Measurements from ENCODE around the gene PNPLA2. TPM values are rescaled to one million over a fixed set of nuclear protein-coding genes. Genes with fewer than 3 reads are reported as not detected.

Gene PNPLA2
- total RNA-seq, 2 experiments from 2014 or later, result 19.8 to 41.2 TPM

GRCh38 chr11:849951-850774, 31.4 kb downstream of the PNPLA2 start:
- no peaks in the 10 kb centered on the region for H3K9me3 ChIP-seq (ENCODE audit: low read length)
- CTCF ChIA-PET (ENCODE audit: unreplicated experiment), result no interaction called here
- no TSS peak for BruUV-seq (replicated peaks)
- peak overlapping the region; percentile 87; the same call in 1 of the 2 replicates for H3K4me2 ChIP-seq (ENCODE audit: low read length)
- no peak overlapping the region for H3K4me3 ChIP-seq (ENCODE audit: low read depth, low read length, poor library complexity, severe bottlenecking)
- H2AFZ ChIP-seq (ENCODE audit: low read length), result no peak overlapping the region
- peaks cover 14% of the 10 kb centered on the region for H3K4me1 ChIP-seq (ENCODE audit: insufficient read depth, low read length, poor library complexity, severe bottlenecking)
- no peaks in the 10 kb centered on the region for H3K79me2 ChIP-seq (ENCODE audit: insufficient read depth, low read depth, low read length)
- intact Hi-C loops (cut with micrococcal nuclease; ENCODE audit: unreplicated experiment), result loop anchor here (5.0 kb wide), 2 partner anchors 57 to 127 kb away; no protein-coding TSS in a partner anchor
- POLR2A ChIA-PET, result no interaction called here
- DNase-seq (ENCODE audit: low spot score), result no peak
- H3K9me2 ChIP-seq (ENCODE audit: insufficient read depth, low read length), result no peaks in the 10 kb centered on the region
- TF ChIP-seq EZH2phosphoT487 (IDR thresholded peaks at IDR 0.05; ENCODE audit: borderline replicate concordance, low read depth, low read length), result no peak
- TF ChIP-seq, protein P1, sequence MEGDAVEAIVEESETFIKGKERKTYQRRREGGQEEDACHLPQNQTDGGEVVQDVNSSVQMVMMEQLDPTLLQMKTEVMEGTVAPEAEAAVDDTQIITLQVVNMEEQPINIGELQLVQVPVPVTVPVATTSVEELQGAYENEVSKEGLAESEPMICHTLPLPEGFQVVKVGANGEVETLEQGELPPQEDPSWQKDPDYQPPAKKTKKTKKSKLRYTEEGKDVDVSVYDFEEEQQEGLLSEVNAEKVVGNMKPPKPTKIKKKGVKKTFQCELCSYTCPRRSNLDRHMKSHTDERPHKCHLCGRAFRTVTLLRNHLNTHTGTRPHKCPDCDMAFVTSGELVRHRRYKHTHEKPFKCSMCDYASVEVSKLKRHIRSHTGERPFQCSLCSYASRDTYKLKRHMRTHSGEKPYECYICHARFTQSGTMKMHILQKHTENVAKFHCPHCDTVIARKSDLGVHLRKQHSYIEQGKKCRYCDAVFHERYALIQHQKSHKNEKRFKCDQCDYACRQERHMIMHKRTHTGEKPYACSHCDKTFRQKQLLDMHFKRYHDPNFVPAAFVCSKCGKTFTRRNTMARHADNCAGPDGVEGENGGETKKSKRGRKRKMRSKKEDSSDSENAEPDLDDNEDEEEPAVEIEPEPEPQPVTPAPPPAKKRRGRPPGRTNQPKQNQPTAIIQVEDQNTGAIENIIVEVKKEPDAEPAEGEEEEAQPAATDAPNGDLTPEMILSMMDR (conservative IDR thresholded peaks at IDR 0.05; ENCODE audit: low read length), result no peak
- no peaks in the 10 kb centered on the region for H4K20me1 ChIP-seq (ENCODE audit: insufficient read depth, low read length)
- H3K27ac ChIP-seq (ENCODE audit: low read depth, low read length, poor library complexity, severe bottlenecking), result no peak overlapping the region
- H3K36me3 ChIP-seq (ENCODE audit: insufficient read depth, low read length), result no peaks in the 10 kb centered on the region

DNA sequence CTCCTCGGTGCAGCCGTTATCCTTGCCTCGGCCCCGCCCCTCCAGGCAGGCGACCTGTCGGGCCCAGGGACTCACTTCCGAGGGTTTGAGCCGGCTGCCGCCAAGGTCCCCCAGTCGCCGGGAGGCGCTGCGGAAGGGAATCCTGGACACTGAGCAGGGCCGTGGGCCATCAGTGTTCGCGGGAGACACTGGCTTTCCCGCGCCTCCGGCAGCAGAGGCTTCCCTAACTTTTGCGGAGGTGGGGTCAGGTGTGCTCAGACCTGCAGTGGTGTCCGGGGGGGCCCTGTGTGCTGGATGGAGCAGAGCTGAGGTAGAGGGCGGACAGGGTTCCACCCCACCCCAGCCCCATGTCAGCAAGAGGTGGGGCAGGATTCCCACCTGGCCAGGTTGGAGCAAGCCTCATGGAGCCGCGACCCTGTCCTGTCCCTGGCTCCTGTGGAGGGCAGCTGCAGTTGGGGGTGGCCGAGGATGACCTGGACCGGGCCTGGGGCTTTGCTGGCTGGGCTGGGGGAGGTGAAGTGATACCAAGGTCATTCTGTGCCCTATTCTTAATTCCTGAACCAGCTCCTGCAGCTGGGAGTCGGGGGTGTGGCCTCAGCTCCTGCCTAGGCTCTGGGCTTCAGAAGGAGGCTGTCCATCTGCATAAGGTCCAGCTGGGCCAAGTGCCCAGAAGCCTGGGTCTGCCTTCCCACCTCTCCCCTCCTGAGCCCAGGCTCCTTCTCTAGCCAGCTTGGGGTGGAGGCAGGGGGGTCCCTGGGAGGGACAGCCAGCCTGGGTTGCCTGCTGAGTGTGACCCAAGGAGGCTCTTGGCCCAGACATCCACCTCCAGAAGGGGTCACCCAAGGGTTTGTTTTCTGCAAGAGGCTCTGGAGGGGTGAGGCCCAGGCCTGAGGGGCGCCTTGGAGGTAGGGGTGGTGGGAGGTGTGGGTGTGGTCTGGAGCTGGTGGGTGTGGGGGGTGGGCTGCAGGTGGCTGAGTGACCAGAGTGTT, 32.4 kb downstream of the PNPLA2 start:
- DNase-seq (ENCODE audit: low spot score), result peak; percentile 36
- Histone ChIP-seq H3K27ac (ENCODE audit: low read depth, low read length, poor library complexity, severe bottlenecking) (no peak overlapping the region), H3K4me3 (ENCODE audit: low read depth, low read length, poor library complexity, severe bottlenecking) (no peak overlapping the region), H3K9me2 (ENCODE audit: insufficient read depth, low read length) (no peaks in the 10 kb centered on the region), H3K36me3 (ENCODE audit: insufficient read depth, low read length) (no peaks in the 10 kb centered on the region), H3K79me2 (ENCODE audit: insufficient read depth, low read depth, low read length) (no peaks in the 10 kb centered on the region), H3K4me2 (ENCODE audit: low read length) (no peak overlapping the region), H3K9me3 (ENCODE audit: low read length) (no peaks in the 10 kb centered on the region), H3K4me1 (ENCODE audit: insufficient read depth, low read length, poor library complexity, severe bottlenecking) (peaks cover 14% of the 10 kb centered on the region), H4K20me1 (ENCODE audit: insufficient read depth, low read length) (no peaks in the 10 kb centered on the region), H2AFZ (ENCODE audit: low read length) (no peak overlapping the region)
- CTCF ChIA-PET (ENCODE audit: unreplicated experiment), result interaction anchor here (0.5 kb wide), 1 partner anchor 964 kb away, joined by 3 read pairs; no protein-coding TSS in a partner anchor
- TF ChIP-seq, protein P1 (conservative IDR thresholded peaks at IDR 0.05; ENCODE audit: low read length), result peak; percentile 63
- no peak for TF ChIP-seq EZH2phosphoT487 (IDR thresholded peaks at IDR 0.05; ENCODE audit: borderline replicate concordance, low read depth, low read length)
- intact Hi-C loops (cut with micrococcal nuclease; ENCODE audit: unreplicated experiment), result no loop called here
- POLR2A ChIA-PET, result interaction anchor here (0.7 kb wide), 1 partner anchor 9 kb away, joined by 3 read pairs; no protein-coding TSS in a partner anchor
- no TSS peak for BruUV-seq (replicated peaks)
